Rectal smooth muscle tissue (tissue), 1 donor: ENCODE results near the gene CD300A.

Experiments
- H3K27ac ChIP-seq: one replicate; pipeline ENCODE4 v1.7.0; 2013; ENCODE audit warnings: low read depth, low read length, inconsistent platforms
- H3K27me3 ChIP-seq: one replicate; pipeline ENCODE4 v1.7.0; 2013; ENCODE audit warnings: low read length; ENCODE audit not compliant: control insufficient read depth, insufficient read depth
- H3K36me3 ChIP-seq: one replicate; pipeline ENCODE4 v1.7.0; 2013; ENCODE audit warnings: low read length; ENCODE audit not compliant: control insufficient read depth, insufficient read depth
- H3K4me1 ChIP-seq: one replicate; pipeline ENCODE4 v1.7.0; 2013; ENCODE audit warnings: low read length; ENCODE audit not compliant: control insufficient read depth, insufficient read depth
- H3K4me3 ChIP-seq: one replicate; pipeline ENCODE4 v1.7.0; 2013; ENCODE audit warnings: low read length
- H3K9ac ChIP-seq: one replicate; pipeline ENCODE4 v1.7.0; 2013; ENCODE audit warnings: low read length

The CD300A gene

DNA sequence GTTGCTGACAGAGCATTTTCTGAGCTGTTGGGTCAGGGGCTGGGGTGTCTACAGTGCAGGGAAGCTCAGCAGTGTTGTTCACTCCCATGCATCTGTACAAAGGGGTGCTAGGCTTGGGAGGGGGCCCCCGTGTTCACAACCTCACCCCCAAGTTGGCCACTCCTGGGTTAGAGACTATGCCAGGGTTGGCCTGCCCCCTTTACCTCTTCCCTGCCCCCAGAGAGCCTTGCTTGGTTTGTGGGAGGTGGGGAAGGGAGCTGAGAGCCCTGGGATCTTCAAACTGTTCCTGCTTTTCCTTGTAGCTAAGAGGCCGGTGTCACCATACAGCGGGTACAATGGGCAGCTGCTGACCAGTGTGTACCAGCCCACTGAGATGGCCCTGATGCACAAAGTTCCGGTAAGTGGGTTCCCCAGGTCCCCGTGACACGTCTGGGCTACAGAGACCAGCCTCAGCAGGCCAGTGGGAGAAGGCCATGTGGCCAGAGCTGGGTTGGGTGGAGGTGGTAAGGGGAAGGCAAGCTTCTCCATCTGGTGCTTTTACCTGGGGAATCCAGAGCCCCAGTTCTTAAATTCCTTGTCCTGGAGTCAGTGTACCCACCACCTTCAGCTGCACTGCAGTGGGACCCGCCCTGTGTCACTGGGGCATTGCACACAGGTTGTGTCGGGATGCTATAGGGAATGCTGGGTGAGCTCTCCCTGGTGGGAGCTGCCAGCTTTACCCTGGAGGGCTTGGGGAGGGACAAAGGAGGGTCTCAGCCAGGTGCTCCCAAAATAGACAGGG is 22.7 kb upstream of the CD300A start:
- peak overlapping the region; percentile 61 for H3K27ac ChIP-seq
- no peaks in the 10 kb centered on the region for H3K36me3 ChIP-seq
- H3K27me3 ChIP-seq = no peaks in the 10 kb centered on the region
- peaks cover 9% of the 10 kb centered on the region for H3K4me1 ChIP-seq
- no peak overlapping the region for H3K9ac ChIP-seq
- H3K4me3 ChIP-seq = peak overlapping the region; percentile 48

- no peak overlapping the region for H3K9ac ChIP-seq
- peaks cover 9% of the 10 kb centered on the region for H3K4me1 ChIP-seq
- no peak overlapping the region for H3K4me3 ChIP-seq
- H3K36me3 ChIP-seq = no peaks in the 10 kb centered on the region
- H3K27ac ChIP-seq = no peak overlapping the region
- H3K27me3 ChIP-seq = no peaks in the 10 kb centered on the region
These were observed 22.0 kb upstream of the CD300A start for GRCh38 chr17:74444406-74444805.

DNA sequence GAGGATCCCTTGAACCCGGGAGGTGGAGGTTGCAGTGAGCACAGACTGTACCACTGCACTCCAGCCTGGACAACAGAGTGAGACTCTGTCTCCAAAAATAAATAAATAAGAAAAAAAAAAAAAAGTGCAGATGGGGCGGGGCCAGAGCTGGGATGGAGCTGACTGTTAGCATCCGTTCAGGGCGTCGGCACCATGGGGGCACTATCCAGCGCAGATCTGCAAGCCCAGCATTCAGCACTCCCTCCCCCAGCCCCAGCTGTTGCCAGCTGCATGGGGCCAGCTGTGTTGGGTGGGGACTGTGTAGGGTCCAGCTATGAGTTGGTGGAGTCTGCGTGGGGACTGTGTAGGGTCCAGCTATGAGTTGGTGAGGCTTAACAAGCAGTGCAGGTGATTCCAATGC is 21.3 kb upstream of the CD300A start:
- Histone ChIP-seq H3K4me3 (no peak overlapping the region), H3K36me3 (no peaks in the 10 kb centered on the region), H3K27ac (no peak overlapping the region), H3K9ac (no peak overlapping the region), H3K4me1 (peaks cover 9% of the 10 kb centered on the region), H3K27me3 (no peaks in the 10 kb centered on the region)

DNA sequence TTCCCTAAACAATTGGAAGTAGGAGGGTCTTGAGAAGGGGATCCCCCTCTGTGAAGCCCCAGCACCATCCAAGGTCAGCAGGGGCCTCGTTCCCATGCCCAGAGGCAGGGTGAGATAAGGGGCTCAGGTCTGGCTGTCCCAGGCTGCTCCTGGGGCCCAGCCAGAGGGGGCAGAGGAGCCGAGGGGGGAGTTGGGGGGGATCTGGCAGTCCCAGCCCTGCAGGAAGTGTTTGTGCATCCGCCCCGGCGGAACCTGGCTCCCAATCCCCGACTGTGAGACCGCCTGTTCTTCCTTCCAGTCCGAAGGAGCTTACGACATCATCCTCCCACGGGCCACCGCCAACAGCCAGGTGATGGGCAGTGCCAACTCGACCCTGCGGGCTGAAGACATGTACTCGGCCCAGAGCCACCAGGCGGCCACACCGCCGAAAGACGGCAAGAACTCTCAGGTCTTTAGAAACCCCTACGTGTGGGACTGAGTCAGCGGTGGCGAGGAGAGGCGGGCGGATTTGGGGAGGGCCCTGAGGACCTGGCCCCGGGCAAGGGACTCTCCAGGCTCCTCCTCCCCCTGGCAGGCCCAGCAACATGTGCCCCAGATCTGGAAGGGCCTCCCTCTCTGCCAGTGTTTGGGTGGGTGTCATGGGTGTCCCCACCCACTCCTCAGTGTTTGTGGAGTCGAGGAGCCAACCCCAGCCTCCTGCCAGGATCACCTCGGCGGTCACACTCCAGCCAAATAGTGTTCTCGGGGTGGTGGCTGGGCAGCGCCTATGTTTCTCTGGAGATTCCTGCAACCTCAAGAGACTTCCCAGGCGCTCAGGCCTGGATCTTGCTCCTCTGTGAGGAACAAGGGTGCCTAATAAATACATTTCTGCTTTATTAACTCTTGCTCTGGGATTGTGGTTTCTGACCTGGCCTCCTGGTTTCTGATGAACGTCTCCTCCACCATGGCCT is 19.6 kb upstream of the CD300A start:
- no peak overlapping the region for H3K27ac ChIP-seq
- H3K9ac ChIP-seq = no peak overlapping the region
- no peaks in the 10 kb centered on the region for H3K27me3 ChIP-seq
- H3K4me1 ChIP-seq = peaks cover 9% of the 10 kb centered on the region
- no peak overlapping the region for H3K4me3 ChIP-seq
- H3K36me3 ChIP-seq = no peaks in the 10 kb centered on the region

DNA sequence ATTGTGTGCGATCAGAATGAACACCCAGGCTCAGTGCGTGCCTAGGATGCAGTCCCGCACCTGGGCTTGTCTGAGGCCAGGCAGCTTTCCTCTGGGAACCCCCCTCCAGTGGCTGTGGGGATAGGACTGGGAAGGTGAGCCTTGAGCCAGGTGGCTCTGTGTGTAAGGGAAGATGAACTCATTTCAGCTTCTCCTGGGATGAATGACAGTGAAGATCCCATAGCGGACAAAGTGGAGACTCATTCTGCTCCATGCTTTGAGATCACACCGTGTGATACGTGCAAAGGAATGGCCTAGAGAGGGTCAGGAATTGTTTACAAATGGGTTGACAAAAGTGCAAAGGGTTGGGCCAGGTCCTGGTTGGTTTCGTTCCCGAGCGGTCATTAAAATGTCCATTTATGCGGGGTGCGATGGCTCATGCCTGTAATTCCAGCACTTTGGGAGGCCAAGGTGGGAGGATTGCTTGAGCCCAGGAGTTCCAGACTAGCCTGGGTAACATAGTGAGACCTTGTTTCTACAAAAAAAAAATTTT is 18.7 kb upstream of the CD300A start:
- H3K4me1 ChIP-seq = peaks cover 9% of the 10 kb centered on the region
- no peaks in the 10 kb centered on the region for H3K36me3 ChIP-seq
- H3K9ac ChIP-seq = no peak overlapping the region
- H3K4me3 ChIP-seq = no peak overlapping the region
- no peaks in the 10 kb centered on the region for H3K27me3 ChIP-seq
- H3K27ac ChIP-seq = no peak overlapping the region

GRCh38 chr17:74448756-74449155 is 17.7 kb upstream of the CD300A start:
- peaks cover 7% of the 10 kb centered on the region for H3K4me1 ChIP-seq
- H3K9ac ChIP-seq = no peak overlapping the region
- H3K27me3 ChIP-seq = no peaks in the 10 kb centered on the region
- H3K36me3 ChIP-seq = no peaks in the 10 kb centered on the region
- no peak overlapping the region for H3K4me3 ChIP-seq
- H3K27ac ChIP-seq = no peak overlapping the region

- no peak overlapping the region for H3K4me3 ChIP-seq
- no peaks in the 10 kb centered on the region for H3K27me3 ChIP-seq
- no peak overlapping the region for H3K27ac ChIP-seq
- H3K36me3 ChIP-seq = no peaks in the 10 kb centered on the region
- H3K4me1 ChIP-seq = peaks cover 6% of the 10 kb centered on the region
- H3K9ac ChIP-seq = no peak overlapping the region
These were observed 17.1 kb upstream of the CD300A start for GRCh38 chr17:74449306-74449705.

DNA sequence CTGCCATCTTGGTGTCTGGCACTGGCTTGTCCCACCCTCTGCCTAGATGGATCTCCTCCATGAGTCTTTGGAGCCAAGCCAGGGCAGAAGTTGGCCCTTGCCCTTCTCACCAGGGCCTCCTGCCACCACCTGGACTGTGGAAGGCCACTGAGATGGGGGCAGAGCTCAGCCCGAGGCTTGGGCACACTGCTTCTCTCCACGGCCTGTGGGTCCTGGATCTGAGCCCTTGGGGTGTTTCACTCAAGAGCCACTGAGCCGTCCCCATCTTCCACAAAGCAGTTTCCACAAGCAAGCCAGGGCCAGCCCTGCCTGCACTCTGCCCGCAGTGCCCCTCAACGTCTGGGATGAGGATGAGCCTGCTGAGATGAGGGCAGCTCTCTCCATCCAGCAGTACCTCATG is 16.7 kb upstream of the CD300A start:
- H3K27me3 ChIP-seq = no peaks in the 10 kb centered on the region
- H3K27ac ChIP-seq = no peak overlapping the region
- no peaks in the 10 kb centered on the region for H3K36me3 ChIP-seq
- H3K9ac ChIP-seq = no peak overlapping the region
- H3K4me3 ChIP-seq = no peak overlapping the region
- H3K4me1 ChIP-seq = peaks cover 10% of the 10 kb centered on the region

DNA sequence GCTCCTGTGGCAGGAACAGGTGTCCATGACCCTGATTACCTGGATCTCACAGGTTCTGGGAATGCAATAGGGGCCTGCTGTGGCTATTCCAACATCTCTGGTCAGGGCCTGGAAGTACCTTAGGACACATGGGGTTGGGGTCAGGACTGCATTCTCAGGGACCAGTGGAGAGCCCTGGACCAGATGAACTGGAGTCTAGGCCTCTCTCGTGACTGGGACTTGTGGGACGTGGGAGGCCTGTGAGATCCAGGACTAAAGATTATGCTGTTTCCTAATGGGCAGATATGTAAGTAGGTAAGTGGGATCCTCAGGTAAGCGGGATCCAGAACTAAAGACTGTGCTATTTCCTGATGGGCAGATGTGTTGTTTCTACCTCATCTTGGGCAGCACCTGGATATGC is 16.2 kb upstream of the CD300A start:
- no peak overlapping the region for H3K4me3 ChIP-seq
- H3K4me1 ChIP-seq = peaks cover 13% of the 10 kb centered on the region
- no peaks in the 10 kb centered on the region for H3K27me3 ChIP-seq
- H3K36me3 ChIP-seq = no peaks in the 10 kb centered on the region
- H3K9ac ChIP-seq = no peak overlapping the region
- H3K27ac ChIP-seq = no peak overlapping the region

DNA sequence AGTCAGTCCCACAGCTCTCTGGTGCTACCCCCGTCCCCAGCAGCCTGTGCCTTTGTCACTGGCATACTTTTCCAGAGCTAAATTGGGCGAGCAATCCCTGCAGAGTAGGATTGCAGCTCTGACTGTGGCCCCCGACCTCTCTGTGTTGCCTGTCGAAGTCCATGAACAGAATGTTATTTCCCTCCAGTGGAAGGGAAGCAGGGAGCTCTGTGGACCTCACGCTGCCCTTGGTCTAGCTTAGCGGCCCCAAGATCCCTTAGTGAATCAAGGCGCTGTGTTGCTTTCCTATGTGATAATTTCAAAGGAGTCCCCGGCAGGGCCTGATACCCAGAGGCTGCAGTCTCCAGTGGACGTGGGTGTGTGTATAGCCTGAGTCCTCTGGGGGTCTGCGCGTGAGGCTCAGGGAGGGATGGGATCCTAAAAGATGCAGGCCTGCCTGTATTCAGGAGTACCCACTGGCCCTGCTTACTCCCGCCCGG is 15.5 kb upstream of the CD300A start:
- H3K9ac ChIP-seq = no peak overlapping the region
- H3K4me1 ChIP-seq = peaks cover 13% of the 10 kb centered on the region
- no peak overlapping the region for H3K27ac ChIP-seq
- no peaks in the 10 kb centered on the region for H3K27me3 ChIP-seq
- H3K4me3 ChIP-seq = no peak overlapping the region
- H3K36me3 ChIP-seq = no peaks in the 10 kb centered on the region

DNA sequence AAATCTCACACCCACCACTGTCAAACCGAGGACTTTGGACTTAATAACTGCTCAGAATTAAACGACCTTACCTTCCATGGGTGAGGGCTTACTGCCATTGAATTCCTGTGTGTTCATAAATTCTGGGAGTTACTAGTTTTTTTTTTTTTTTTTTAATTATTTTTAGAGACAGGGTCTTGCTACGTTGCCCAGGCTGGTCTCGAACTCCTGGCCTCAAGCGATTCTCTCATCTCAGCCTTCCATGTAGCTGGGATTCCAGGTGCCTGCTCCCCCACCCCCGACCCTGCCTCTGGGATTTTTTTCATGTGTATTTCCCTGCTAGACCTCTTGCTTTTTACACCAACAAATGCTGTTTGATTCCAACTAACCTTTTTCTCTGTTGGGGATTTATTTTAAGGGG is 14.9 kb upstream of the CD300A start:
- no peak overlapping the region for H3K9ac ChIP-seq
- no peaks in the 10 kb centered on the region for H3K27me3 ChIP-seq
- no peak overlapping the region for H3K27ac ChIP-seq
- no peak overlapping the region for H3K4me3 ChIP-seq
- no peaks in the 10 kb centered on the region for H3K36me3 ChIP-seq
- H3K4me1 ChIP-seq = peaks cover 13% of the 10 kb centered on the region

DNA sequence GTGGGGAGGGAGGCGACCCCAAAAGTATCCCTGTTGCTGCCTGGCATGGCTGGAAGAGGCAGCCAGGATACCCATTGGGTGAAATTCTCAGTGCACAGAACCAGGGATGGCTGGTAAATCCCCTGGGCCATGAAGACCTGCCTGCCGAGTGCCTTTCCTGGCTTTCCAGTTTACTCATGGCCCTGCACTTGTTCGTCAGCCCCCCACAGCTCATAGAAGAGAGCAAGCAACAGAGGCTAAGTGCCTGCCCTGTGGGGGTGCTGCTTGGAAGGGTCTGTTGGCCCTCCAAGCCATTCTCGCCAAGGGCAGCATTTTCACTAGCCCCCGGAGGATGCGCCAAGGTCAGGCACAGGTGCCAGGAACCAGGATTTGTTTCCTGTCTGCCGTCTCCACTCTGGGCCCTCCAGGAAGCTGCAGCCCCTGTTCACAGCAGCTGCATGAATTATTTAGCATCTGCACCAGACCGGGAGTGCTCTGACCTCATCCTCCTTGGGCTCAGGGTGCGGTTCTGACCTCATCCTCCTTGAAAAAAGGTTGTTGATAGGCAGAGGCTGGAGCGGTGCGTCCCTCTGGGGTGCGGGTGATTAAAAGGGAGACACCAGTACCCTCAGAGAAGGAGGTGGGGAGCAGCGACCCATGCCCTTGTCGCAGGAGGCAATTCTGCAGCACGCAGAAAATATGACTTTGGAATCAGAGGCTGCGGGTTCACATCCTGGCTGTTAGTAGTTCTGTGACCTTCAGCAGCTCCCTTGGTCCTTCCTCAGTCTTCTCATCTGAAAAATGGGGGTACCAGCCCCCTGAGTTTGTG is 14.2 kb upstream of the CD300A start:
- Histone ChIP-seq H3K27ac (no peak overlapping the region), H3K4me1 (peaks cover 13% of the 10 kb centered on the region), H3K9ac (no peak overlapping the region), H3K4me3 (no peak overlapping the region), H3K36me3 (no peaks in the 10 kb centered on the region), H3K27me3 (no peaks in the 10 kb centered on the region)
